Stimulated activated CD4-positive, alpha-beta T cell treated with anti-CD3 and anti-CD28 coated beads, Interleukin-12 subunit alpha, Interleukin-12 subunit beta, amount 100 ng/mL, for 48 hours (primary cell): ENCODE results near the gene IMPG2.

Experiments
- DNase-seq, 3 donors: peaks; one replicate each; pipeline ENCODE4 v3.0.0-alpha.2; 2020; ENCODE audit warnings: low read depth in 2 of 3, low spot score in 1 of 3

Gene IMPG2

DNA sequence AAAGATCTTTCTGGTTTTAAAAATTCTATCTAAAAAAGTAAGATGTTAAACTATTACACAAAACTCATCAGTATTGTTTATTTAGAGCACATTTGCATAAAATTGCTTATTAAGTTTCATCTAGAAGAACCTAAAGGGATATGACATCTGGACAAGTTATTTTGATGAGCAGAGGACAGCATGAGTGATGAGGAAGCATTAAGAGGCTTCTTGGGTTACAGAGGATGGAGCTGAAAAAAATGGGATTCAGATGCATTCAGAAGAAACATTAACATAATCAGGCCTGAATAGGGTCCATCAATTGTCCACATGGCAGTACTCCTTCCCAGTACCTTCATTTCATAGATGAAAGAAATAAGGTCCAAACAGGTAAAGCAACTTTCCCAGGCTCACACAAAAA is 41.6 kb downstream of the IMPG2 start:
- no peak for DNase-seq

DNA sequence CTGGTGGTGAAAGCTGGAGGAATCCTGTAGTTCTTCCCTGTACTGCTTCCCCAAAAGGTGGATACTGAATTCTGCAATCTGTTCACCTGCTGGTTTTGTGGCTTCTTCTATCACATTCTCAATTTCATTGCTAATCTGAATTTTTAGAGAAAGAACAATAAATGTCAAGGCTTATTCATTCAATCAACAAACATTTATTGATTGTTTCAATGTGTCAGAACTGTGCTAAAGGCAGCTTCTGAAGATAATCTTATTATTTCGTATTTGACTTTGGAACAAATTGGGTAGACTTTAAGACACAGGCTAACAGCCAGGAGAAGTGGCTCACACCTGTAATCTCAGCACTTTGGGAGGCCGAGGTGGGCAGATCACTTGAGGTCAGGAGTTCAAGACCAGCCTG is 46.8 kb downstream of the IMPG2 start:
- no peak for DNase-seq

DNA sequence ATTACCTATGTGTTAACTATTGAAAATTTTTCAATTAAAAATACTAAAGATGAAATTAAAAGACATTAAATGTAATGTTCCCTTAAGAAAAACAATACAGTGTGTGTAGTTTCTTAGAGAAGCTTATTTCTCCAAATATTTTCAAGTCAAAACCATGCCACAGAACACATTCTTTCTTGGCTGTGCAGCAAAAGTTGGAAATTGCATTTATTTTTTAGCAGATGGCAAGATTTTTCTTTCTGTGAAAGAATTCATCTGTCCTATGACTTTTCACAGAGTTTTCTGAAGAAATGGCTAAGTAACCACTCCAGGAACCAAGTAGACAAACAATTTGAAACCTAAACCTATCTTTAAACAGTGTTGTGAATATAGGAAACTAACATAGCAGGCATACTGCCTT is 47.2 kb downstream of the IMPG2 start:
- DNase-seq = no peak

GRCh38 chr3:101271728-101272127 is 48.6 kb downstream of the IMPG2 start:
- DNase-seq = no peak

GRCh38 chr3:101270149-101270548 is 50.2 kb downstream of the IMPG2 start:
- DNase-seq = no peak

- DNase-seq = no peak
Observed at GRCh38 chr3:101268971-101269671, 51.3 kb downstream of the IMPG2 start.

DNA sequence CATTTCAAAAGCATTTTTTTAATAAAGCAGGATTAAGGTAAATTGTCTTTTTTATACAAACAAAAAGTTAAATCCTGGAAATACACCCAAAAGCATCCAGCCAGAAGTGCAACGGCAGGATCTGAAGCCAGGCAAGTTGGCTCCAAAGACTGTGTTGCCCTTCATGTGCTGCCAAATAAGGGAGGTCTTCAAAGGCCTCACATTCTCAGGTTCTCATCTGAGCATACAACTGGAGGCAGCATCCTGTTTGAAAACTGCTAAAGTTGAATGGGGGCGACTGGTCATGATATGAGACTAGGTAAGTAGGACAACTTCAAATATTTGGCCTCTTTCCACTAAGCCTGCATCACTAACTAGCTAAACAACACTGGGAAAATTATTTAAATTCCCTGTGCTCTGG is 52.2 kb downstream of the IMPG2 start:
- no peak for DNase-seq

DNA sequence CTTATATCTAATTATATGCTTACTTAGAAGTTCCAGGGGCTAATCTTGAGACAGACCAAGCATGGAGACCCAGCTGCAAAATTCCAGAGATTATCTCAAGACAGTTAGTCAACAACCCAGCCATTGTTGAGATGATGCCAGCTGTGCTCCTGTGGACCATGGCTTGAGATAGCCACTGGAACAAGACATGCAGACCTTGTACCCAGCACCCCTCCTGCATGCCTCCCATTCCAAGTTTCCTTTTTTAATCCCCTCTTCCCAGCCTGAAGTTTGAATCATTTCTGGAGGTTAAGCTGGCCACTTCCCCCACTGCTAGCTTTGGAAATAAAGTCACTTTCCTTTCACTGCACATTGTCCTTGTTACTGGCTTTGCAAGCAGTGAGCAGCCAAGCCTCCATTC is 53.8 kb downstream of the IMPG2 start:
- DNase-seq = no peak

- DNase-seq = no peak
Observed at GRCh38 chr3:101266071-101266470, 54.3 kb downstream of the IMPG2 start.

DNA sequence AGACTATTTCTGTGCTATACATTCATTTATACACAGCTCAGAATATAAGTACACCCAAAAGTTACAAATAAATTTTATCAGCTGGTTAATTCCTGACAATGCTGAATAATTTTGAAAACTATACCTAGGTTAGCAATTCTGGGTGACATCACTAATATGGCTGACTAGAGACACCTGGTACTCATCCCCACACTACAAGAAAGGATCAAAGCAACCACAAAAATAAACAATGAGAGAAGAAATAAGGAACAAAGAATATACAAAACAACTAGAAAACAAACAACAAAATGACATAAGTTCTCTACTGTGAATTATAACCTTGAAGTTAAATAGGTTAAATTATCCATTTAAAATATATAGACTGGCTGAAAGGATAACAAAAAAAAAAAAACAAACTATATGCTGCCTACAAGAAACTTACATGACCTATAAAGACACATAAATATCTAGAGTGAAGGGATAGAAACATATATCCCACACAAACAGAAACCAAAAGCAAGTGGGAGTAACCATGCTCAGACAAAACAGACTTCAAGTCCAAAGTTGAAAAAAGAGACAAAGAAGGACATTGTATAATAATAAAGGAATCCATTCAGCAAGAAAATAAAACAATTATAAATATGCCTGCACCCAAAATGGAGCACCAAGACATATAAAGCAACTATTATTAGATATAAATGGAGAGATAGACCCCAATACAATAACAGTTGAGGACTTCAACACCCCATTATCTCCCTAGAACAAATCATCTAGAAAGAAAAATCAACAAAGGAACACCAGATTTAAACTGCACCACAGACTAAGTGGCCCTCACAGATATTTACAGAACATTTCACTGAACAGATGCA is 57.8 kb downstream of the IMPG2 start:
- DNase-seq = no peak

GRCh38 chr3:101261506-101261905 is 58.9 kb downstream of the IMPG2 start:
- no peak for DNase-seq

DNA sequence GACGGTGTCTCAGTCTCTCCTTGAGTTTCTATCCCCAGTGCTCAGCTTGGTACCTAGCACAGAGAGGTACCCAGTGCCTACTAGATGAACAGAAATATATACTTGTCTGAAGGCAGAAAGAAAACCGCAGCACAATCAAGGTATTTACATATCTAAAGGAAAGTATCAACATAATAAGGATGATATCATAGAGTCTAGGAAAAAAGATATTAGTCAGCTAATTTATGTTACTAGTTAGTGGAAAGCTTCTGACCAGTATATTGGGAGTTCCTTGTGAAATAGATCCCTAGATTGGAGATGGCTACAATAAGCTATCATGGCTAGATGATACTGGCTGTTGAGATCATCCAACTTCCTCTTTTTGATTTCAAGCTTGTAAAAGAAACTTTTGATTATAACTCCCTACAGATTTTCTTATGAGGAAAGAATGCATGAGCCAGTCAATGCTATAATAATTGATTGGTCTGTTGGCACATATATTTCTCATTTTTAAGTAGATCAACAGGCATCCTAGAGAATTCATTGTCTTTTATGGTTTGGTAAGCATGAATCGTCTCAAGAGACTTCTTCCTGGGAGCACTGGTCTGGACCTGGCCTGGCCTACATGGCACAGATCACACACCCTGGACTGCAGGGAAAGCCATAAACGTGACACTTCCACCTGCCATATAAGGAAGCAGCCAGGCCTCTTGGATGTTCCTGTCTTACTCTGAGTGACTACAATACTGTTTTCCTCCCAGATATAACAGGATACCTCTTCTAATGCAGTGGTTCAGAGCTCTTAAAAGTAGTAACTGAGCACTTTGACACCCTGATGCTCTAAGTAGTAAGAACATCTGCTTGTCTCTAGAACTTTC is 60.7 kb downstream of the IMPG2 start:
- no peak for DNase-seq

GRCh38 chr3:101256511-101256910 is 63.9 kb downstream of the IMPG2 start:
- DNase-seq = no peak

DNA sequence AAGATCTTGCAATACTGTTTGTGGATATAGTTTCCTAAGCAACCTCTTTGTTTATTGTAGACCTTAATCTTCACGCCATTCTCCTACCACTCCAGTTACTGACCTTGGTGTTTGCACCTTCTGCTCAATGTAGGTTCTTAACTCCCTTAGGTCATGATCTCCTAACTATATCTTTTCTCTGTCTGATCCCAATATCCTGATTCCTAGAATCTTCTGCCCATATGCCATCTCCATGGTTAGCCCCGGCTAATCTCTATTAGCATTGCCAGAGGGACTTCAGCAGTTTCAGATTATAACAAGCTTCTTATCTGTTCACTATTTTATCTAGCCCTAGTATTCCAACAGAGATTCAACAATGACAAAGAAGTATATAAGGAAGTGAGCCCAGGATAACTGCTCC is 64.9 kb downstream of the IMPG2 start:
- no peak for DNase-seq

- no peak for DNase-seq
Observed at GRCh38 chr3:101253396-101253795, 67.0 kb downstream of the IMPG2 start.

GRCh38 chr3:101252945-101253344 is 67.4 kb downstream of the IMPG2 start:
- DNase-seq = no peak

DNA sequence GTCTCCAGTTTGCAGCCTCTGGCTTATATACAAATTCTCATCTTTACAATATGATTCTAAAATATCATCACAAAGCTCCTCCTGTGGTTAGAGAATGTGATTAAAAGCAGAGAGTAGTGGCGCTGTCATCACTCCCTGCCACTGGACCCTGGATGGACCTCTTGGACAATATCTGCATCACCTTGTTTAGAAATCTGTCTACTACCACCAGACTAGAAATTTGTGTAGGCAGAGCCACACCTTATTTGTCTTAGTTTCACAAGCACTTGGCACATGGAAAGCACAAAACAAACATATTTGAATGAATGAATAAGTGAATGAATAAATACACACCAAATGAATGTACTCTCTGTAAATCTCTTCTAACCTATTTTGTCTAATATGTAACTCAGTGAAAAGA is 68.1 kb downstream of the IMPG2 start:
- no peak for DNase-seq

DNA sequence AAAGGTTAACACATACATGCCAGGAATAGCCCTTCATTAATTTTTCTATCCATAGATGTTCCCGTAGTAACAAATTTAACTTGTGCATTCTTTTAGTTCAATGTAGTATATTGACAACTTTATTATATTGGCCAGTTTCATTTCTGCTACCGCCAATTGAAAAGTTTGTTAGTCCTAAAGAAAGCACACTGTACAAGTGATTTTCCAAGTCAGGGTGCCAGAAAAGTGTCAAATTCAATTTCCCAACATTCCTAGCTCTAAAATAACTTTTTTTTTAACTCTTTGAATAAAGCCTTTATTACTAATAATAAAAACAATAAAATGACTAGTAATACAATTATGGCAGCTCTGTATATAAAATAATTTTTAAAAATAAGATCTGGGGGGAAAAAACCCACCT is 68.9 kb downstream of the IMPG2 start:
- DNase-seq = no peak

DNA sequence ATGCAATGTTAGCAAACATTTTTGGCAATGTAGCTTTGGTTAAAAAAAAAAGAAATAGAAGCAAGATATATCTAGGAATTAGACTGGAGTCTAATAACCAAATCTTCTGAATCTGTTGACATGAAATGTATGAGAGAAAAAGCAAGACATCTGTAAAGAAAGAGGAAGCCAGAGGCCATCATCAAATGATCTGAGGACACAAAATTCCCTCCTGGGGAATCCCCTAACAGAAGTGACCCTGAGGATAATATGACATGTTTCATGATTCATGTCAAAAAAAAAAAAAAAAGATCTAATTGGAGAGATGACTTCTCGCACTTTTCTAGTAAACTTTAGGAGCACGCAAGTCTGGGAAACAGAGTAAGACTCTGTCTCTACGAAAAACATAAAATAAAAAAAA is 70.9 kb downstream of the IMPG2 start:
- DNase-seq = no peak

GRCh38 chr3:101248736-101249135 is 71.6 kb downstream of the IMPG2 start:
- no peak for DNase-seq

DNA sequence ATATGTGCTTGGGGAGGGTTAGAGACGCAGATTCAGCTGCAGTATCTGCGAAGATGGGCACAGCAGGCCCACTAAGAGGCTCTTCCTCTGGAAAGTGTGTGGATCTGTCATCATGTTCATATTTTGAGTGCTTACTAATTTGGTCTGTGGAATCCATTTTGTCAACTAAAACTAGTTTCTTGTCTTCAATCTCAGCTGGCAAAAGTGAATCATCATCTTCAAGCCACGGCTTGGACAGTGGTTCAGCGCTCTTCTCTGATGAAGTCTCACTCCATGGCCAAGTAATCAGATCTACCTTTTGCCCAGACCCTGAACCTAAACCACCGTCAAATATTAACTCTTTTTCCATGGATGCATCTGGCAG is 76.2 kb downstream of the IMPG2 start:
- no peak for DNase-seq
